ENCODE data around the gene TNFRSF1B.
A peak's percentile ranks its signal among the peaks of the same experiment; 100 is the strongest.

TNFRSF1B gene

GRCh38 chr1:12189328-12189682, 22.5 kb downstream of the TNFRSF1B start:
- no peak for DNase-seq (ENCODE audit: low read depth in 3 of 3)

- no peak for DNase-seq (ENCODE audit: low read depth in 3 of 3)
Observed at GRCh38 chr1:12191242-12192032, 24.6 kb downstream of the TNFRSF1B start.

- DNase-seq (ENCODE audit: low read depth in 3 of 3) = no peak
Observed at GRCh38 chr1:12194666-12195216, 27.9 kb downstream of the TNFRSF1B start.

- DNase-seq (ENCODE audit: low read depth in 3 of 3) = no peak
Observed at GRCh38 chr1:12195416-12195815, 28.6 kb downstream of the TNFRSF1B start.

GRCh38 chr1:12196641-12197482, 30.1 kb downstream of the TNFRSF1B start:
- DNase-seq (ENCODE audit: low read depth in 3 of 3) = no peak

- no peak for DNase-seq (ENCODE audit: low read depth in 3 of 3)
Observed at GRCh38 chr1:12197483-12197880, 30.7 kb downstream of the TNFRSF1B start.

GRCh38 chr1:12200208-12200607, 33.4 kb downstream of the TNFRSF1B start:
- DNase-seq (ENCODE audit: low read depth in 3 of 3) = no peak

- peak in 1 of 3 experiments; percentile 37 for DNase-seq (ENCODE audit: low read depth in 3 of 3)
Observed at GRCh38 chr1:12201352-12202189, 34.8 kb downstream of the TNFRSF1B start.

- no peak for DNase-seq (ENCODE audit: low read depth in 3 of 3)
Observed at GRCh38 chr1:12202190-12202497, 35.4 kb downstream of the TNFRSF1B start.

GRCh38 chr1:12202577-12202976, 35.8 kb downstream of the TNFRSF1B start:
- DNase-seq (ENCODE audit: low read depth in 3 of 3) = no peak

GRCh38 chr1:12203216-12204007, 36.6 kb downstream of the TNFRSF1B start:
- DNase-seq (ENCODE audit: low read depth in 3 of 3) = no peak

- peak; percentile 34 to 64 (median 41) for DNase-seq (ENCODE audit: low read depth in 3 of 3)
Observed at GRCh38 chr1:12204140-12204539, 37.3 kb downstream of the TNFRSF1B start.

- DNase-seq (ENCODE audit: low read depth in 3 of 3) = no peak
Observed at GRCh38 chr1:12204754-12205658, 38.2 kb downstream of the TNFRSF1B start.

- no peak for DNase-seq (ENCODE audit: low read depth in 3 of 3)
Observed at GRCh38 chr1:12206238-12206637, 39.4 kb downstream of the TNFRSF1B start.

- DNase-seq (ENCODE audit: low read depth in 3 of 3) = no peak
Observed at GRCh38 chr1:12206792-12207424, 40.1 kb downstream of the TNFRSF1B start.

- DNase-seq (ENCODE audit: low read depth in 3 of 3) = no peak
Observed at GRCh38 chr1:12208271-12208670, 41.5 kb downstream of the TNFRSF1B start.

GRCh38 chr1:12208764-12209494, 42.1 kb downstream of the TNFRSF1B start:
- peak; percentile 65 to 89 (median 74) for DNase-seq (ENCODE audit: low read depth in 3 of 3)

GRCh38 chr1:12209495-12209832, 42.7 kb downstream of the TNFRSF1B start:
- no peak for DNase-seq (ENCODE audit: low read depth in 3 of 3)
